ENCODE measurements around the gene BBS4. TPM values are rescaled to one million over a fixed set of nuclear protein-coding genes. Genes with fewer than 3 reads are reported as not detected.

Gene BBS4
- polyA plus RNA-seq, 1 donor (not counting 4 experiments of a cell fraction or from before 2014, with no cell fraction given) = 16.5 TPM

- H4K20me1 ChIP-seq (ENCODE audit: control insufficient read depth, extremely low read depth, insufficient read depth, low read length) = no peaks in the 10 kb centered on the region
- dilution Hi-C loops (cut with MboI; ENCODE audit: extremely low pct_ligation_motif_present, low sequenced_read_pairs) = no loop called here
- FAIRE-seq (no peak), DNase-seq (ENCODE audit: low read depth, low spot score) (no peak)
- no peaks in the 10 kb centered on the region for H3K9me3 ChIP-seq (ENCODE audit: control insufficient read depth, low read depth, low read length)
- peaks cover 12 to 18% of the 10 kb centered on the region in 2 experiments for H3K36me3 ChIP-seq (ENCODE audit: control insufficient read depth in 2 of 2, extremely low read depth in 1 of 2, insufficient read depth in 2 of 2, low read length in 2 of 2)
- no peak overlapping the region for H2AFZ ChIP-seq (ENCODE audit: control insufficient read depth, low read length)
- no peak overlapping the region for H3K9ac ChIP-seq (ENCODE audit: control insufficient read depth, extremely low read depth, insufficient read depth, low read length)
- H3K4me1 ChIP-seq (ENCODE audit: control insufficient read depth, extremely low read depth, insufficient read depth, low read length) = no peaks in the 10 kb centered on the region
- H3K4me3 ChIP-seq (ENCODE audit: control insufficient read depth in 2 of 3, extremely low read depth in 1 of 3, insufficient read depth in 2 of 3, low read depth in 1 of 3, low read length in 3 of 3) = no peak overlapping the region
- H3K27ac ChIP-seq (ENCODE audit: control insufficient read depth, insufficient read depth, low read length) = no peak overlapping the region
- no peak for TF ChIP-seq EZH2 (IDR thresholded peaks at IDR 0.05; ENCODE audit: low read length)
- TF ChIP-seq, protein P1, sequence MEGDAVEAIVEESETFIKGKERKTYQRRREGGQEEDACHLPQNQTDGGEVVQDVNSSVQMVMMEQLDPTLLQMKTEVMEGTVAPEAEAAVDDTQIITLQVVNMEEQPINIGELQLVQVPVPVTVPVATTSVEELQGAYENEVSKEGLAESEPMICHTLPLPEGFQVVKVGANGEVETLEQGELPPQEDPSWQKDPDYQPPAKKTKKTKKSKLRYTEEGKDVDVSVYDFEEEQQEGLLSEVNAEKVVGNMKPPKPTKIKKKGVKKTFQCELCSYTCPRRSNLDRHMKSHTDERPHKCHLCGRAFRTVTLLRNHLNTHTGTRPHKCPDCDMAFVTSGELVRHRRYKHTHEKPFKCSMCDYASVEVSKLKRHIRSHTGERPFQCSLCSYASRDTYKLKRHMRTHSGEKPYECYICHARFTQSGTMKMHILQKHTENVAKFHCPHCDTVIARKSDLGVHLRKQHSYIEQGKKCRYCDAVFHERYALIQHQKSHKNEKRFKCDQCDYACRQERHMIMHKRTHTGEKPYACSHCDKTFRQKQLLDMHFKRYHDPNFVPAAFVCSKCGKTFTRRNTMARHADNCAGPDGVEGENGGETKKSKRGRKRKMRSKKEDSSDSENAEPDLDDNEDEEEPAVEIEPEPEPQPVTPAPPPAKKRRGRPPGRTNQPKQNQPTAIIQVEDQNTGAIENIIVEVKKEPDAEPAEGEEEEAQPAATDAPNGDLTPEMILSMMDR (optimal IDR thresholded peaks at IDR 0.05 in 1 of 3, IDR thresholded peaks at IDR 0.05 in 1 of 3, conservative IDR thresholded peaks at IDR 0.05 in 1 of 3; ENCODE audit: extremely low read depth in 1 of 3, insufficient read depth in 2 of 3, low read length in 3 of 3) = no peak
- no peak overlapping the region for H3K4me2 ChIP-seq (ENCODE audit: control insufficient read depth, extremely low read depth, insufficient read depth, low read depth, low read length)
- no peaks in the 10 kb centered on the region for H3K27me3 ChIP-seq (ENCODE audit: control insufficient read depth, extremely low read depth, insufficient read depth, low read length)
- H3K79me2 ChIP-seq (ENCODE audit: control insufficient read depth, insufficient read depth, low read length) = peaks cover 38% of the 10 kb centered on the region
- no peaks in the 10 kb centered on the region for H3K9me1 ChIP-seq (ENCODE audit: control insufficient read depth, extremely low read depth, insufficient read depth, low read length)
These were observed 88.8 kb downstream of the BBS4 start for GRCh38 chr15:72774696-72775383.

- H3K27ac ChIP-seq (ENCODE audit: control insufficient read depth, insufficient read depth, low read length) = no peak overlapping the region
- dilution Hi-C loops (cut with MboI; ENCODE audit: extremely low pct_ligation_motif_present, low sequenced_read_pairs) = no loop called here
- H3K4me2 ChIP-seq (ENCODE audit: control insufficient read depth, extremely low read depth, insufficient read depth, low read depth, low read length) = no peak overlapping the region
- no peaks in the 10 kb centered on the region for H3K9me1 ChIP-seq (ENCODE audit: control insufficient read depth, extremely low read depth, insufficient read depth, low read length)
- peaks cover 8% of the 10 kb centered on the region for H3K4me1 ChIP-seq (ENCODE audit: control insufficient read depth, extremely low read depth, insufficient read depth, low read length)
- no peak overlapping the region for H3K9ac ChIP-seq (ENCODE audit: control insufficient read depth, extremely low read depth, insufficient read depth, low read length)
- no peaks in the 10 kb centered on the region for H4K20me1 ChIP-seq (ENCODE audit: control insufficient read depth, extremely low read depth, insufficient read depth, low read length)
- no peak overlapping the region for H2AFZ ChIP-seq (ENCODE audit: control insufficient read depth, low read length)
- H3K4me3 ChIP-seq (ENCODE audit: control insufficient read depth in 2 of 3, extremely low read depth in 1 of 3, insufficient read depth in 2 of 3, low read depth in 1 of 3, low read length in 3 of 3) = no peak overlapping the region
- FAIRE-seq = no peak
- no peaks in the 10 kb centered on the region for H3K27me3 ChIP-seq (ENCODE audit: control insufficient read depth, extremely low read depth, insufficient read depth, low read length)
- peaks cover 74% of the 10 kb centered on the region for H3K79me2 ChIP-seq (ENCODE audit: control insufficient read depth, insufficient read depth, low read length)
- peaks cover 7 to 16% of the 10 kb centered on the region in 2 experiments for H3K36me3 ChIP-seq (ENCODE audit: control insufficient read depth in 2 of 2, extremely low read depth in 1 of 2, insufficient read depth in 2 of 2, low read length in 2 of 2)
- no peaks in the 10 kb centered on the region for H3K9me3 ChIP-seq (ENCODE audit: control insufficient read depth, low read depth, low read length)
- TF ChIP-seq, protein P1 (optimal IDR thresholded peaks at IDR 0.05 in 1 of 3, IDR thresholded peaks at IDR 0.05 in 1 of 3, conservative IDR thresholded peaks at IDR 0.05 in 1 of 3; ENCODE audit: extremely low read depth in 1 of 3, insufficient read depth in 2 of 3, low read length in 3 of 3) = no peak
- no peak for TF ChIP-seq EZH2 (IDR thresholded peaks at IDR 0.05; ENCODE audit: low read length)
- no peak for DNase-seq (ENCODE audit: low read depth, low spot score)
These were observed 92.8 kb downstream of the BBS4 start for GRCh38 chr15:72778796-72779195.

All from keratinocyte (primary cell).